Measurements from ENCODE around the gene MRAP. TPM values are rescaled to one million over a fixed set of nuclear protein-coding genes. Genes with fewer than 3 reads are reported as not detected.

The MRAP gene
- total RNA-seq, 1 donor = not detected

DNA sequence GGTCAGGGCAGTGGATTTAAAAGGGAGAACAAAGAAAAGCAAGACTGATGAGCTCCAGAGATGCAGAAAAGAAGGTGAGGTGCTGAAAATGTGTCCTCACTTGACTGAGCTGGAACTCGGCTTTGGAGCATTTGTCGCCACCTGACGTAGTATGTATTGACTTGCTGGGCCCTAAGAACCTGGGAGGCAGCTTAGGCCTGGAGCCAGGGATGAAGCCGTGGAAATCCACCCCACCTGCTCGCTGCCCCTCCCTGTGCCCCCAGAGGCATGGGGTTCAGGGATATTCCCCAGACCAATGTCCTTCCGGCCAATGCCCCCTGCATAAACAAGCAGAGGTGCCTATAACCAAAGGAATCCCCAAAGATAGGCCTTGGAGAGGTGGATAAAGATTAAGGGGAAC lies 14.3 kb downstream of the MRAP start:
- no peak overlapping the region for H3K4me3 ChIP-seq (ENCODE audit: low read depth, low read length)
- TF ChIP-seq, protein P1, sequence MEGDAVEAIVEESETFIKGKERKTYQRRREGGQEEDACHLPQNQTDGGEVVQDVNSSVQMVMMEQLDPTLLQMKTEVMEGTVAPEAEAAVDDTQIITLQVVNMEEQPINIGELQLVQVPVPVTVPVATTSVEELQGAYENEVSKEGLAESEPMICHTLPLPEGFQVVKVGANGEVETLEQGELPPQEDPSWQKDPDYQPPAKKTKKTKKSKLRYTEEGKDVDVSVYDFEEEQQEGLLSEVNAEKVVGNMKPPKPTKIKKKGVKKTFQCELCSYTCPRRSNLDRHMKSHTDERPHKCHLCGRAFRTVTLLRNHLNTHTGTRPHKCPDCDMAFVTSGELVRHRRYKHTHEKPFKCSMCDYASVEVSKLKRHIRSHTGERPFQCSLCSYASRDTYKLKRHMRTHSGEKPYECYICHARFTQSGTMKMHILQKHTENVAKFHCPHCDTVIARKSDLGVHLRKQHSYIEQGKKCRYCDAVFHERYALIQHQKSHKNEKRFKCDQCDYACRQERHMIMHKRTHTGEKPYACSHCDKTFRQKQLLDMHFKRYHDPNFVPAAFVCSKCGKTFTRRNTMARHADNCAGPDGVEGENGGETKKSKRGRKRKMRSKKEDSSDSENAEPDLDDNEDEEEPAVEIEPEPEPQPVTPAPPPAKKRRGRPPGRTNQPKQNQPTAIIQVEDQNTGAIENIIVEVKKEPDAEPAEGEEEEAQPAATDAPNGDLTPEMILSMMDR (IDR thresholded peaks at IDR 0.05; ENCODE audit: insufficient read depth, low read length) = no peak
- no peak for DNase-seq (ENCODE audit: low read depth)

DNA sequence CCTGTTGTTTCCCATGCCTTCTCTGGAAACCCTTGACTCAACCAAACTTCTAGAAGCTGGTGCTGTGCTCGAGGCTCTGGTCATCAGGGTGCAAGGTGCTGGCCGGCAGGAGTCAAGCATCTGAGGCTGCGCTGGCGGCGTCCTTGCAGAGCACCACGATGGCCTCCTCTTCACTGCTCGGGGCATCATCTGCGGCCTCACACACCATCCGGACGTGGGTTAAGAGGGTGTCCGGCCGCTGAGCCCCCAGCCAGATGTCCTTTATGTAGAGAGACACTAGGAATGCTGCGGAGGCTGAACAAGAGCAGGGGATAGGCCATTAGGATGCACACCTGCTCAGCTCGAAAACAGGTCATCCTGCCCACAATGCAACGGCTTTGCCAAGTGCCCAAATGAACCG lies 16.2 kb downstream of the MRAP start:
- H3K4me3 ChIP-seq (ENCODE audit: low read depth, low read length) = no peak overlapping the region
- TF ChIP-seq, protein P1 (IDR thresholded peaks at IDR 0.05; ENCODE audit: insufficient read depth, low read length) = no peak
- no peak for DNase-seq (ENCODE audit: low read depth)

DNA sequence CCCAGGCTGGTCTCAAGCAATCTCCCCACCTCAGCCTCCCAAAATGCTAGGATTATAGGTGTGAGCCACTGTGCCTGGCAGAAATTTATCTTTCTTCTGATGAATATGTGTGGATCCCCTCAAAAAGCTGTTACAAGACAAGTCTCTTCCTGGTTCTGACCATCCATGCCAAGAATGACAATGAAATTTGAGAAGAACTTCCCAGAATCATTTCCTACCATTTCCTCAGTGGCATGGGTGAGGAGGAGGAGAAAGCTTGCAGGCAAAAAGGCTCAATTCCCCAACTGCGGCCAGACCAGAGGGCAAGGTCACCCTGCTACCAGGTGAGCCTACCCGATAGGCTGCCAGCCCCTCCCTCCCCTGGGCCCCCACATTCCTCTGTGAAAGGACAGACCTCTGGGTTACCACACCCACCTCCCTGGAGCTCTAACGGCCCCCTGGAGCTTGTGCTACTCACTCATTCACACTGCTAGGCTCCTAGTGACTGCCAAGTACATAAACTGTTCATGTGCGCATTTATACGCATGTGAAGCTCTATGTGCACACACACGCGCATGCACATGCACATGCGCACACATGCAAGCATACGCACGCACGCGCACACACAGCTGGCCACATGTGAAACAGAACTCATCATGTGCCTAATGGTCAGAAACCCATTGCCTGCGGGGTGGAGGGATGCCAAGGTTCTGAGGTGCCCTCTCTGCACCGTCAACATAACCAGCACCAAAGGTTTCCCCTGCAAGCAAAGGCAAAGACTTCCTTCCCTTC lies 17.0 kb downstream of the MRAP start:
- no peak overlapping the region for H3K4me3 ChIP-seq (ENCODE audit: low read depth, low read length)
- no peak for DNase-seq (ENCODE audit: low read depth)
- TF ChIP-seq, protein P1 (IDR thresholded peaks at IDR 0.05; ENCODE audit: insufficient read depth, low read length) = no peak

DNA sequence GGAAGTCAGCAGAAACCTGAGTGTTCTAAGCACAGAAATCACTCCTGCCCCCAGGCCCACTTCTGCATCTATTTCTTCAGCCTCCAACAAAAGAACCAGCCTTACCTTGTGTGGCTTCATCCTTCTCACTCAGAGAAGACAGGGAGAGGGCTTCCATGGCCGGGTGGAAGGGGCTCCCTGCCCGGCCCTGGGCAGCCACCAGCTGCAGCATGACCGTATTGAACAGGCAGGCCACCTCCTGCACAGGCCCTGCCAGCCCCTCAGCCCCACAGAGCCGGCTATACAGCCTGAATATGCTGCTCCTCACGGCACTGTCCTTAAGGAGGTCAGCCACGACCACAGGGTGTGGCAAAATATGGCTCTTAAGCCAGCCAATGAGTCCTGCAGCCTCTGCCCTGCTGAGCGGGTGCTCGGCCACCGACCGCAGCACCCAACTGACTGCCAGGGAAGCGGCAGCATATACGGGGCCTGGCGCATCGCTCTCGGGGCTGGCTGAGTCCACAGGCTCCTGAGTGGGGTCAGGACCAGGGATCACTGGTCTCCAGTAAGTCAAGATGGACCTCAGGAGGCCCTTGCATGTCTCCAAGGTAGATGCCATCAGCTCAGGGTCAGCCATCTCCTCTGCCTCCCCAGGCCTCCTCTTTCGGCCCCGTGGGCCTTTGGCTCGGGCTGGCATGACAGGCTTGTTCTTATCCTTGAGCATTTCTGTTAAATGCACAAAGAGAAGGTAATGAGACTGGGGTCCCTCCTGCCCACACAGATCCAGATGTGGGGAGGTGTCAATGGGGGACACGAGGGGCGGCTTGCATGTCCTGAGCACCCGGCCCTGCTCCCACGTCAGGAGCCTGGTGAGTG lies 17.9 kb downstream of the MRAP start:
- DNase-seq (ENCODE audit: low read depth) = no peak
- TF ChIP-seq, protein P1 (IDR thresholded peaks at IDR 0.05; ENCODE audit: insufficient read depth, low read length) = no peak
- no peak overlapping the region for H3K4me3 ChIP-seq (ENCODE audit: low read depth, low read length)

DNA sequence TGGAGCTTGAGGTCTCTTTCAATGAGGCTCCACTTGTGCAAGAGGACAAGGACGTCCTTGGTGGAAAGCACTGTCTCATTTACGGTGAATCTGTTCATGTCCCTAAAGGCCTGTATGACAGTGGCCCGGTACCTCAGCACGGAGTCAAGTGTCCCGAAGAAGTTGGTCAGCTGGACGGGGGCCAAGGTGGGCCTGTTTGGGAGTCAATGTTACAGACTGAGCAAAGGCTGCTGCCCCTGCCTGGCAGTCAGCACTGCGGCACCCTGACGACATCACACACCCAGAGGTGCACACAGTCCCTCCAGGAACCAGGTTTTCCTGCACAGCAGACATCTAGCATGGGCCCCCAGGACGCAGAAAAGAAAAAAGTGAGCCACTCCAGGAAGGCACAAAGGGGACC lies 19.1 kb downstream of the MRAP start:
- TF ChIP-seq, protein P1 (IDR thresholded peaks at IDR 0.05; ENCODE audit: insufficient read depth, low read length) = no peak
- DNase-seq (ENCODE audit: low read depth) = no peak
- no peak overlapping the region for H3K4me3 ChIP-seq (ENCODE audit: low read depth, low read length)

DNA sequence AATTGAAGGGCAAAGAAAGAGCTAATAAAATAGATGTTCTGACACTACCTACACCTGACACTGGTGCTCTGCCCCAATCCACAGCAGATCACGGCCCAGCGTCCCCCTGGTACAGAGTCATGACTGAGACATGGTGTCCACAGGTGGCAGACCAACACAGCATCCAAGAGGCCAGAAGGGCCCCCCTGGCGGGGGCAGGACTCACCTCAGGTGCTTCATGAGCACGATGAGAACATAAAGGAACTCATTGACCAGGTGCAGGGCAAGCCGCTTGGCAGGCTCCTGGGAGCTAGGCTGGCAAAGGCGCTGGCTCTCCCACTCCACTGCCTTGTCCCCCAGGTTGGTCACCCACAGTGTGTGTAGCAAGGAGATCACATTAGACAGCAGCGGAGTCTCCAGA lies 20.4 kb downstream of the MRAP start:
- no peak for DNase-seq (ENCODE audit: low read depth)
- TF ChIP-seq, protein P1 (IDR thresholded peaks at IDR 0.05; ENCODE audit: insufficient read depth, low read length) = no peak
- no peak overlapping the region for H3K4me3 ChIP-seq (ENCODE audit: low read depth, low read length)
